GM13977 (cell line): ENCODE data around the gene ZNF469.

Source experiments
- DNase-seq: peaks from one replicate; pipeline ENCODE4 v3.0.0; 2012; ENCODE audit warnings: low spot score
- CTCF ChIP-seq: IDR thresholded peaks from 2 replicates; pipeline ENCODE4 v1.5.1; 2012; ENCODE audit warnings: mild to moderate bottlenecking, control low read depth; ENCODE audit not compliant: insufficient read depth; ENCODE audit errors: extremely low read depth, missing control alignments
- in situ Hi-C: fragments of 300-500 bp; cut with MboI; formaldehyde crosslinking; loops from one replicate; pipeline ENCODE4 v1.12.0; 2022; ENCODE audit warnings: low sequenced_read_pairs, low pct_unique_long_range_greater_than_20kb, mixed read lengths, inconsistent platforms; ENCODE audit not compliant: unreplicated experiment

Gene ZNF469

DNA sequence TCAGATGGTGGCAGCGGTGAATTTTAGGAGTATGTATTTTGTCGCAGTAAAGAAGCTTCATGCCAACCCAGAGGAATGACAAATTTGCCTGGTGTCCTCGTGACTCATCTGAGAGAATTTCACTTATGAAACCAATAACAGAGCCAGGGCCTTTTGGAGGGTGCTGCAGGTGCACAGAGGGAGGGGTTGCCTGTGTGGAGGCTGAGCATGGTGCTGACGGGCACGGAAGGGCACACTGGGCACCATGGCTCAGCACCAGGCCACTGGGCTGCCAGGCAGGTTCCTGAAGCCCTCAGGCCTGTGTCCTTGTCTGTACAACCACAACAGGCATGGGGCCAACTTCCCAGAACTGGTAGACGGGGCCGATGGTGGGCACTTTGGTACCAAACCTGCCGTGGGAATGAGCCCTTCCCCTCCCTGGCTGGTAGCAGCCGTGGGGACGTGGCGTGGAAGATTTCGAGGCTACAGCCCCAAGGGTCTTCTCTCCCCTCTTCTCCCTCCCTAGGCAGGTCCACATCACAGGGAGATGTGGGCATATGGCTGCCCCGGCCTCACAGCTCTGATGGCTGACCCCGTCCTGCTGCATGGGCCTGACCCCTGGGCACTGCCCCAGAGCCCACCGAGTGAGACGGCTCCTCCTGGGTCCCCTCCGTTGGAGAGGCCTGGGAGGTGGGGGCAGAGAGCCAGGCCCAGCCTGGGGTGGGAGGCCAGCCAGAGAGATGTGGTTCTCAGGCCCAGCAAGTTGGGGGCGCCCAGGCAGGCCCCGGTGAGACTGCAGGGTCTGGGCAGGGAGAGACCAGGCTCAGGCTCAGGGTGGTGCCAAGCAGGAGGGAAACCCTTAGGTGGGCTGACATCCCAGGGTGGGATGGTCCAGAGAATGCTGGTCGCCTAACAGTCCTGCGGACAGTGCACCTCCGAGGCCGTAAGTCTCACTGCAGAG, 30.2 kb upstream of the ZNF469 start:
- in situ Hi-C loops: no loop called here
- DNase-seq: no peak
- TF ChIP-seq CTCF: no peak

GRCh38 chr16:88353232-88353631, 29.5 kb upstream of the ZNF469 start:
- in situ Hi-C loops: no loop called here

GRCh38 chr16:88353691-88354090, 29.1 kb upstream of the ZNF469 start:
- TF ChIP-seq CTCF: no peak
- DNase-seq: no peak
- in situ Hi-C loops: no loop called here

More at GRCh38 chr16:88353232-88353631, 29.5 kb upstream of the ZNF469 start:
- no peak for DNase-seq
- TF ChIP-seq CTCF: no peak

DNA sequence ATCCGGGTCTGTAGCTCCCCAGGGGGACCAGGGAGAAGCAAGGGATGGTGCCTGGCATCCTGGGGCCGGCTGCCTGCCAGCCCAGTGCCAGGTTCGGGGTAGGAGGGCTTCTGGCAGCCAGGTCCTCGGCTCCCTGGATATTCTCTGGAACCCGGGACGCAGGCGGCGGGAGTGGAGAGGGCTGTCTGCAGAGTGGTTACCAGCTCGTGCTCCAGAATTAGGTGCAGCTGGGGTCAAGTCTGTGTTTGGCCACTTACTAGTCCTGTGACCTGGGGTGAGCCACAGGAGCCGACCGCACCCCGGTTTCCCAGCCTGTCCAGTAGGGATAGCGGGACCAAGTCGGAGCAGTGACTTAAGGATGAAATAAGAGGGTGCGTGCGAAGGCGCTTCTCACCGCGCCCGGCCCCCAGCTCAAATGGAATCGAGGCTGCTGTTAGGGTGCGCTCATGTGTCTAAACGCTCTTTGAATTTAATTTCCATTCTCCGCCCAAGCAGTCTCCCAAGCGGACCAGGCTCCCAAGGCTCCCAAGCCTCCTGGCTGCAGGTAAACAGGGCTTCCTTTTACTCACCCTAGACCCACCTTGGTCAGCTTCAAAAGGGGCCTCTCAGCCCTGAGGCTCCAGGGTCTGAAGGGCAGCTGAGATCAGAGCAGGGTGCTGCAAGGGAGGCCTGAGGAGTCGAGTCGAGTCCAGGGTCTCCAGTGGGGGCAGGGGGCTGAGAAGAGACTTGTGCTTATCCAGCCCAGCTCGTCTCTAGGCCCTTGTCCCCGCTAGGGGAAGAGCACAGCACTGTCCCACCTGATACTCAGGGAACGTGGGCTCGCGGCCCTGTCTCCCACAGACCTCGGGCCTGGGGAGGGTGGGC, 28.3 kb upstream of the ZNF469 start:
- in situ Hi-C loops: no loop called here

DNA sequence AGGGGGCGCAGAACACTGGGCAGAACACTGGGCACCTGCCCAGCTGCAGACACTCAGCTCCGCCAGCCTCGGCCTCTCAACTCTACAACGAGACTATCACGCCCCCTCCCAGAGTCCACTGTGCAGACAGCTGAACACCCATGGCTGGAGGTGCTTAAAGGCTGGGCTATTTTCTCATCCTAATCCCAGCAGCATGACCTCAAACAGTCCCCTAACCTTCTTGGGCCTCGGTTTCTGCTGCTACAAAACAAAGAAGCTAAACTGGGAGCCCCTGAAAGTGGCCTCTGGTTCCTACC, 27.7 kb upstream of the ZNF469 start:
- in situ Hi-C loops: no loop called here
- no peak for DNase-seq
- TF ChIP-seq CTCF: no peak

More for the DNA sequence above, 28.3 kb upstream of the ZNF469 start:
- DNase-seq: no peak
- TF ChIP-seq CTCF: no peak

GRCh38 chr16:88355389-88356123, 27.2 kb upstream of the ZNF469 start:
- in situ Hi-C loops: no loop called here
- DNase-seq: no peak
- TF ChIP-seq CTCF: no peak
